Spinal cord (tissue), 10 donors: Measurements from ENCODE around the gene HLA-E. TPM values are rescaled to one million over a fixed set of nuclear protein-coding genes. Genes with fewer than 3 reads are reported as not detected.

Experiments used
- DNase-seq, 6 donors: peaks; one replicate each; pipeline versions ENCODE4 v3.0.0 to v3.0.0-alpha.2; 2013 to 2015; ENCODE audit warnings: low spot score in 6 of 6, low read depth in 4 of 6
- H3K27ac ChIP-seq: one replicate; pipeline ENCODE4 v1.5.1; 2013; ENCODE audit warnings: low read depth, low read length, control low read depth
- H3K27me3 ChIP-seq: one replicate; pipeline ENCODE4 v1.6.1; 2013; ENCODE audit warnings: low read length; ENCODE audit not compliant: control insufficient read depth, insufficient read depth
- H3K36me3 ChIP-seq: one replicate; pipeline ENCODE4 v1.6.1; 2013; ENCODE audit warnings: low read length; ENCODE audit not compliant: control insufficient read depth, insufficient read depth
- H3K4me1 ChIP-seq: one replicate; pipeline ENCODE4 v1.6.1; 2013; ENCODE audit warnings: low read length; ENCODE audit not compliant: control insufficient read depth, insufficient read depth
- H3K4me3 ChIP-seq: one replicate; pipeline ENCODE4 v1.5.1; 2013; ENCODE audit warnings: low read depth, low read length, control low read depth
- H3K9me3 ChIP-seq: one replicate; pipeline ENCODE4 v1.6.1; 2013; ENCODE audit warnings: low read length; ENCODE audit not compliant: control insufficient read depth, insufficient read depth
- WGBS: methylation state at CpG from one replicate; pipeline ENCODE4 v1.1.5; 2013; ENCODE audit warnings: missing lambda C conversion rate; ENCODE audit not compliant: insufficient coverage; 5-methylcytosine and 5-hydroxymethylcytosine counted together
- polyA plus RNA-seq, 2 donors: library from polyadenylated mRNA; unstranded; fragments of 120-200 nt; gene quantifications; one replicate each; pipeline ENCODE4 v1.2.1, GENCODE V29; 2013; ENCODE audit not compliant: insufficient read length in 2 of 2
- total RNA-seq, 2 donors: library from RNA; depleted of rRNA in 1 of 2; stranded (reverse); fragments of 120-200 nt in 1 of 2; fragments of >200 nt in 1 of 2; gene quantifications; one replicate each; pipeline versions ENCODE4 v1.2.3 to v1.2.4, GENCODE V29; 2013 to 2014
- donor health status: healthy.

Gene HLA-E
- total and polyA plus RNA-seq, 4 donors = 78.9 to 173 (median 92.8) TPM

DNA sequence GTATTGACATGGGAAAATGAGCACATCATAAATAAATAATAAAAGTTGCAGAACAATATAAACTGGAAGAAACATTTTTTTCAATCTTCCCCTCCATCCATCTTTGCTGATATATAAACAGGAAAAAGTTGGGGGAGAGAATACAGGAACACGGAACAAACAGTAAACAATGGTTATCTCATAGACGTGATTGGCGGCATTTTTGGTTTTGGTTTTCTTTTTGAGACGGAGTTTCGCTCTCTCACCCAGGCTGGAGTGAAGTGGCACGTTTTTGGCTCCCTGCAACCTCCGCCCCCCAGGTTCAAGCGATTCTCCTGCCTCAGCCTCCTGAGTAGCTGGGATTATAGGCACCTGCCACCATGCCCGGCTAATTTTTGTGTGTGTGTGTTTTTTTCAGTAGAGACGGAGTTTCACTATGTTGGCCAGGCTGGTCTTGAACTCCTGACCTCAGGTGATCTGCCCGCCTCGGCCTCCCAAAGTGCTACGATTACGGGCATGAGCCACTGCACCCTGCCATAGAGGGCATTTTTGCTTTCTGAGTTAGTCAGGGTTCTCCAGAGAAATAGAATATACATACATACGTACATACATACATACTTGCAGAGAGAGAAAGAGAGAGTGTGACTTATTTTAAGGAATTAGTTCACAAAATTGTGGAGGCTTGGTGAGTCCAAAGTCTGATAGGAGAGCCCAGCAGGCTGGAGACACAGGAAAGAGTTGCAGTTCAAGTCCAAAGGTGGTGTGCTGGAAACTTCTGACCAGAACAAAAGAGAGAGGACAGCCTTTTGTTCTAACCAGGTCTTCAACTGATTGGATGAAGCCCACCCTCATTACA lies 44.4 kb downstream of the HLA-E start:
- no peaks in the 10 kb centered on the region for H3K4me1 ChIP-seq
- no peak overlapping the region for H3K4me3 ChIP-seq
- no peaks in the 10 kb centered on the region for H3K27me3 ChIP-seq
- no peak for DNase-seq
- H3K9me3 ChIP-seq = no peaks in the 10 kb centered on the region
- no peak overlapping the region for H3K27ac ChIP-seq
- 87% methylated on average over 10 of the region's 15 CpGs for WGBS
- no peaks in the 10 kb centered on the region for H3K36me3 ChIP-seq

DNA sequence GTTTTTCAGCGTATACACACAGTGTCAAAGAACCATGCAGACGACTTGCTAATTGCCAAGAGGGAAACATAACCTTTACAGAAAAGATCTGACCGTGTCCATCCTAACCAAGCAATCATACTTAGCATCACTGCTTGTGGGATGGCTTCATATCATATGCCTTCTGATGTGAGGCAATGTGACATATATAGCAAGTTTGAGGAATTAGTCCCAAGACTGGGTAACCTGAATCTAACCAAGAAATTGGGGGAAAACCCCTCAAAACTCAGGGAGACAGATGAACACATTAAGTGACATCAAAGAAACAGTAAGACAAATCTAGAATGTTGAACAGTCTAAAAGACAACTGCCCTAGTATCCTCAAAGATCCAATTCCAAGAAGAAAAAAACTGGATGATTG lies 48.6 kb downstream of the HLA-E start:
- Histone ChIP-seq H3K4me3 (no peak overlapping the region), H3K27me3 (peaks cover 4% of the 10 kb centered on the region), H3K27ac (no peak overlapping the region), H3K36me3 (no peaks in the 10 kb centered on the region), H3K9me3 (no peaks in the 10 kb centered on the region), H3K4me1 (peaks cover 7% of the 10 kb centered on the region)
- no peak for DNase-seq
- no CpG with 5 or more reads among the region's 3 CpGs for WGBS

DNA sequence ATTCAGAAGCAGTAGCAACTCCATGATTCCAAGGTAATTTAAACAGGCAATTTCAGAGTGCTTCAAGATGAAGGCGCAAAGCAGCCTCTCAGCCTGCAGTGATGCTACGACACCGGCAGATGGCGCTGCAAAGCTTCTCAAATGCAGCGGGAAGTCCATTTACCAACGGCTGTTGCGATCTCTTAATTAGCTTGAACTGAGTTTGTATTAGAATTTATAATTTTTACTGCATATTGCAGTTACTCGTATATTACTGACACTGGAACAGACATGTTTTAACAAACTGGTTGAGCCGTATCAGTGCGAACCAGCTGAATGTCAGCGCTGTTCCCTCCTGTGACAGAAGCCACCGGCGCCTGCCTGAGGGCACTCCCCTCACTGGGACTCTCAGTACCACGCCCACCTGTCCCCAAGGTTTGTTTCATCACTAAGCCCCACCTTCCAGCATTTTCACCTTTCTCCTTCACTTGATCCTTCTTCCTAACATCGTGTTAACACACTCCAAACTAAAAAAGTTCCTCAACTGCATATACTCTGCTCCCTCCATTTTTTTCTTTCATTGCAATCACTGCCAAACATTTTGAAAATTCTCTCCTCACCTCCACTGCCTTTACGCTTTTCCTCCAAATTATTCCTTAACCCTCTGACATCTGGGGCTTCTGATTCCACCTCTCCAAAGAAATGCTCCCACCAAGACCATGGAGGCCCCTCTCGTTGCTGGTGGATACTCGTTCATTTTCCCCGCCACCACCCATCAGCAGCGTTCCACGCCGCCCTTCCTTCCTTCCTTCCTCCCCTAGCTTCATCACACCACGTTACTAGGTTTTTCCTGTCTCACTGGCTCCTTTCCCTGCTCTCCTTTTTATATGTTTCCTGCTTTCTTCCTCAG lies 52.5 kb downstream of the HLA-E start:
- peak; percentile 66 to 95 (median 74) for DNase-seq
- WGBS = 17% methylated on average over 19 of the region's 23 CpGs
- Histone ChIP-seq H3K27me3 (peaks cover 4% of the 10 kb centered on the region), H3K4me3 (peak overlapping the region; percentile 37), H3K27ac (peak overlapping the region; percentile 15), H3K4me1 (peaks cover 7% of the 10 kb centered on the region), H3K36me3 (peaks cover 12% of the 10 kb centered on the region), H3K9me3 (no peaks in the 10 kb centered on the region)

DNA sequence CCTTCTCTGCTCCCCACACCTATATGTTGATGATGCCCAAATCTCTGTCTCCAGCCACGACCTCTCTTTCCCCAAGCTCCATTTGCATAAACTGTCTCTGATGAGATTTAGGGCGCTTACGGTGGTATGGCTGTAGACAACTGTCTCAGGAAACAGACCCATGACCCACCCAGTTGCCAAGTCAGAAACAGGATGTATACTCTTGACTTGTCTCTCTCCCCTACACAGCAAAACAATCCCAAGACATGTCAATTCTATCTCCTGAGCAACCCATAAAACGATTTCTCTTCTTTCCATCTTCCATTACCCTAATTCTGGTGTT lies 53.1 kb downstream of the HLA-E start:
- no peak overlapping the region for H3K4me3 ChIP-seq
- 53% methylated on average over 3 of the region's 4 CpGs for WGBS
- peaks cover 18% of the 10 kb centered on the region for H3K36me3 ChIP-seq
- DNase-seq = no peak
- H3K27ac ChIP-seq = no peak overlapping the region
- peaks cover 7% of the 10 kb centered on the region for H3K4me1 ChIP-seq
- H3K9me3 ChIP-seq = no peaks in the 10 kb centered on the region
- peaks cover 4% of the 10 kb centered on the region for H3K27me3 ChIP-seq

DNA sequence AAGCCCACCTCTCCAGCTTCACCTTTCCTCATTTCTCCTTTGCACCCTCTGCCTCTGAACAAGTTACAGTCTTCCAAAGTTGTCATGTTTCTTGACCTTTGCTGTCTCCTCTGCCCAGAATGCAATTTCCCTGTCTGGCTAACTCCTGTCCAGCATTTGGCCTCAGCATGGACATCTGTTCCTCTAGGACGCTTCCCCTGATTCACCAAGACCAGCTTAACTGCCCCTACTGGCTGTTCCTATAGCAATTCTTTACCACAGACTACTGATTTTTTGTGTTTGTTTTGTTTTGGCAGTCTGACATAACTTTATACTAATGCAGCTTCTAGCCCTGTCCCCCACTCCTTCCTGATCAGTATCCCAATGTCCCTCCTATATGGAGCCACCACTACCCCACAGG lies 53.6 kb downstream of the HLA-E start:
- Histone ChIP-seq H3K36me3 (peaks cover 21% of the 10 kb centered on the region), H3K4me3 (no peak overlapping the region), H3K27ac (no peak overlapping the region), H3K27me3 (peaks cover 4% of the 10 kb centered on the region), H3K4me1 (peaks cover 7% of the 10 kb centered on the region), H3K9me3 (no peaks in the 10 kb centered on the region)
- WGBS = no CpG with 5 or more reads among the region's 1 CpG
- no peak for DNase-seq

Other genes with a start within 250 kb of the HLA-E start
- gene TRIM39, start 162.6 kb upstream of the HLA-E start, total RNA-seq = 10 to 100 TPM in 1 of 2 donors, 1 to 10 TPM in 1; 7.4 to 13.1 TPM
- gene TRIM39, start 162.6 kb upstream of the HLA-E start, polyA plus RNA-seq = 10 to 100 TPM; 11.3 to 11.8 TPM
- 10 to 100 TPM; 15.7 to 41.3 TPM for gene RPP21, start 144.4 kb upstream of the HLA-E start, total RNA-seq
- gene RPP21, start 144.4 kb upstream of the HLA-E start, polyA plus RNA-seq = 10 to 100 TPM; 49.1 to 56.9 TPM
- 10 to 100 TPM; 40.3 to 72.0 TPM for gene GNL1, start 67.0 kb downstream of the HLA-E start, total RNA-seq
- 10 to 100 TPM; 82.7 to 97.1 TPM for gene GNL1, start 67.0 kb downstream of the HLA-E start, polyA plus RNA-seq
- 10 to 100 TPM in 1 of 2 donors, 1 to 10 TPM in 1; 8.3 to 20.5 TPM for gene PRR3, start 67.8 kb downstream of the HLA-E start, total RNA-seq
- 10 to 100 TPM; 39.1 to 46.0 TPM for gene PRR3, start 67.8 kb downstream of the HLA-E start, polyA plus RNA-seq
- gene ABCF1, start 81.9 kb downstream of the HLA-E start, total RNA-seq = 10 to 100 TPM; 26.4 to 41.0 TPM
- 10 to 100 TPM; 59.5 to 60.6 TPM for gene ABCF1, start 81.9 kb downstream of the HLA-E start, polyA plus RNA-seq
- gene PPP1R10, start 127.7 kb downstream of the HLA-E start, total RNA-seq = 10 to 100 TPM; 26.0 to 56.9 TPM
- gene PPP1R10, start 127.7 kb downstream of the HLA-E start, polyA plus RNA-seq = 10 to 100 TPM; 45.2 to 46.6 TPM
- gene MRPS18B, start 128.3 kb downstream of the HLA-E start, total RNA-seq = 10 to 100 TPM; 40.5 to 61.9 TPM
- gene MRPS18B, start 128.3 kb downstream of the HLA-E start, polyA plus RNA-seq = 10 to 100 TPM; 45.4 to 46.1 TPM
- gene ATAT1, start 137.4 kb downstream of the HLA-E start, total RNA-seq = 10 to 100 TPM; 18.7 to 27.2 TPM
- 100 to 1,000 TPM; 175 to 184 TPM for gene ATAT1, start 137.4 kb downstream of the HLA-E start, polyA plus RNA-seq
- gene C6orf136, start 157.6 kb downstream of the HLA-E start, total RNA-seq = 10 to 100 TPM in 1 of 2 donors, 1 to 10 TPM in 1; 8.5 to 11.8 TPM
- gene C6orf136, start 157.6 kb downstream of the HLA-E start, polyA plus RNA-seq = 10 to 100 TPM; 35.5 to 51.1 TPM
- 10 to 100 TPM; 17.9 to 29.7 TPM for gene DHX16, start 183.5 kb downstream of the HLA-E start, total RNA-seq
- gene DHX16, start 183.5 kb downstream of the HLA-E start, polyA plus RNA-seq = 10 to 100 TPM; 30.9 to 35.2 TPM
- gene PPP1R18, start 197.1 kb downstream of the HLA-E start, total RNA-seq = 10 to 100 TPM; 14.5 to 28.9 TPM
- gene PPP1R18, start 197.1 kb downstream of the HLA-E start, polyA plus RNA-seq = 10 to 100 TPM; 46.7 to 49.3 TPM
- 1 to 10 TPM; 1.9 to 7.3 TPM for gene NRM, start 201.5 kb downstream of the HLA-E start, total RNA-seq
- gene NRM, start 201.5 kb downstream of the HLA-E start, polyA plus RNA-seq = 10 to 100 TPM; 19.8 to 23.6 TPM
- gene MDC1, start 227.8 kb downstream of the HLA-E start, total RNA-seq = 10 to 100 TPM; 13.8 to 16.8 TPM
- gene MDC1, start 227.8 kb downstream of the HLA-E start, polyA plus RNA-seq = 10 to 100 TPM; 35.1 to 40.3 TPM
- gene TUBB, start 230.8 kb downstream of the HLA-E start, total RNA-seq = 100 to 1,000 TPM; 483 to 700 TPM
- 1,000 to 10,000 TPM; 1,177 to 1,220 TPM for gene TUBB, start 230.8 kb downstream of the HLA-E start, polyA plus RNA-seq